ENCODE measurements around the gene QRICH1. TPM values are rescaled to one million over a fixed set of nuclear protein-coding genes. Genes with fewer than 3 reads are reported as not detected.

QRICH1 gene
- total and polyA plus RNA-seq, 10 of the 15 experiments (the other 5 are each of a cell fraction or from before 2014, with no cell fraction given) = 22.2 to 116 (median 81.4) TPM

GRCh38 chr3:49018707-49019006, 75.2 kb downstream of the QRICH1 start:
- Histone ChIP-seq H3K36me3 (ENCODE audit: control insufficient read depth in 2 of 2, insufficient read depth in 2 of 2, low read length in 1 of 2) (peaks cover 13 to 20% of the 10 kb centered on the region in 2 experiments; a peak in 3 of 4 replicates), H3K4me1 (ENCODE audit: control insufficient read depth, insufficient read depth, low read length) (peaks cover 8% of the 10 kb centered on the region), H2AFZ (ENCODE audit: control insufficient read depth, low read depth, low read length) (peak overlapping the region; percentile 79), H3K4me3 (peak overlapping the region; percentile 95), H3K27me3 (replicated peaks in 1 of 2; ENCODE audit: control insufficient read depth in 2 of 2, insufficient read depth in 2 of 2, low read length in 1 of 2) (no peaks in the 10 kb centered on the region), H3K27ac (ENCODE audit: control insufficient read depth, insufficient read depth) (peak overlapping the region; percentile 59), H3K79me2 (ENCODE audit: control insufficient read depth, insufficient read depth, low read length) (peaks cover 37% of the 10 kb centered on the region), H3K4me2 (ENCODE audit: control insufficient read depth, insufficient read depth) (peak overlapping the region; percentile 86), H4K20me1 (ENCODE audit: control insufficient read depth, insufficient read depth) (no peaks in the 10 kb centered on the region), H3K9ac (ENCODE audit: control insufficient read depth, insufficient read depth, low read length) (peak overlapping the region; percentile 66), H3K9me3 (replicated peaks; ENCODE audit: control insufficient read depth, insufficient read depth, low read length) (no peaks in the 10 kb centered on the region)
- ChIA-PET SMC1A (ENCODE audit: uncharacterized antibody, unreplicated experiment) (interaction anchor here (4.2 kb wide), 1 partner anchor 11 kb away, joined by 21 read pairs; the partner anchor contains the start of gene WDR6), POLR2A (interaction anchor here (2.8 to 3.1 kb wide), 2 partner anchors 10 to 11 kb away, joined by 22 to 28 read pairs; partner anchors contain the start of genes IMPDH2 and WDR6), CTCF (interaction anchor here (0.6 to 5.9 kb wide), 3 partner anchors 11 to 317 kb away, joined by 3 to 83 read pairs (median 3); partner anchors contain the start of gene WDR6), RAD21 (ENCODE audit: unreplicated experiment) (interaction anchor here (0.7 to 2.3 kb wide), 4 partner anchors 10 to 31 kb away, joined by 3 to 12 read pairs (median 5); partner anchors contain the start of genes IMPDH2 and WDR6)
- in situ Hi-C loops (cut with MboI) (no loop called here), intact Hi-C loops (cut with micrococcal nuclease; ENCODE audit: unreplicated experiment) (no loop called here)
- TF ChIP-seq CHD4 (IDR thresholded peaks at IDR 0.05) (no peak), SP1 (IDR thresholded peaks at IDR 0.05; ENCODE audit: low read depth, low read length) (no peak), SIX5 (IDR thresholded peaks at IDR 0.05; ENCODE audit: low read depth, low read length, severe bottlenecking) (no peak), HDAC2 (IDR thresholded peaks at IDR 0.05) (no peak), MYB (IDR thresholded peaks at IDR 0.05; ENCODE audit: borderline replicate concordance, low read depth, low read length) (no peak), TCF12 (IDR thresholded peaks at IDR 0.05; ENCODE audit: low read depth, low read length) (no peak), POLR2AphosphoS2 (IDR thresholded peaks at IDR 0.05; ENCODE audit: low read depth, low read length) (peak; percentile 28; the same call in 1 of the 2 replicates), USF2 (IDR thresholded peaks at IDR 0.05; ENCODE audit: borderline replicate concordance, low read depth, low read length) (no peak), E2F8 (IDR thresholded peaks at IDR 0.05; ENCODE audit: low read depth, partially characterized antibody) (peak; percentile 31), IKZF2 (IDR thresholded peaks at IDR 0.05) (no peak), SMARCA5 (IDR thresholded peaks at IDR 0.05) (0 out of 2 replicates have a peak, but pooled peaks have one; percentile 7)
- TF ChIP-seq, protein P1, sequence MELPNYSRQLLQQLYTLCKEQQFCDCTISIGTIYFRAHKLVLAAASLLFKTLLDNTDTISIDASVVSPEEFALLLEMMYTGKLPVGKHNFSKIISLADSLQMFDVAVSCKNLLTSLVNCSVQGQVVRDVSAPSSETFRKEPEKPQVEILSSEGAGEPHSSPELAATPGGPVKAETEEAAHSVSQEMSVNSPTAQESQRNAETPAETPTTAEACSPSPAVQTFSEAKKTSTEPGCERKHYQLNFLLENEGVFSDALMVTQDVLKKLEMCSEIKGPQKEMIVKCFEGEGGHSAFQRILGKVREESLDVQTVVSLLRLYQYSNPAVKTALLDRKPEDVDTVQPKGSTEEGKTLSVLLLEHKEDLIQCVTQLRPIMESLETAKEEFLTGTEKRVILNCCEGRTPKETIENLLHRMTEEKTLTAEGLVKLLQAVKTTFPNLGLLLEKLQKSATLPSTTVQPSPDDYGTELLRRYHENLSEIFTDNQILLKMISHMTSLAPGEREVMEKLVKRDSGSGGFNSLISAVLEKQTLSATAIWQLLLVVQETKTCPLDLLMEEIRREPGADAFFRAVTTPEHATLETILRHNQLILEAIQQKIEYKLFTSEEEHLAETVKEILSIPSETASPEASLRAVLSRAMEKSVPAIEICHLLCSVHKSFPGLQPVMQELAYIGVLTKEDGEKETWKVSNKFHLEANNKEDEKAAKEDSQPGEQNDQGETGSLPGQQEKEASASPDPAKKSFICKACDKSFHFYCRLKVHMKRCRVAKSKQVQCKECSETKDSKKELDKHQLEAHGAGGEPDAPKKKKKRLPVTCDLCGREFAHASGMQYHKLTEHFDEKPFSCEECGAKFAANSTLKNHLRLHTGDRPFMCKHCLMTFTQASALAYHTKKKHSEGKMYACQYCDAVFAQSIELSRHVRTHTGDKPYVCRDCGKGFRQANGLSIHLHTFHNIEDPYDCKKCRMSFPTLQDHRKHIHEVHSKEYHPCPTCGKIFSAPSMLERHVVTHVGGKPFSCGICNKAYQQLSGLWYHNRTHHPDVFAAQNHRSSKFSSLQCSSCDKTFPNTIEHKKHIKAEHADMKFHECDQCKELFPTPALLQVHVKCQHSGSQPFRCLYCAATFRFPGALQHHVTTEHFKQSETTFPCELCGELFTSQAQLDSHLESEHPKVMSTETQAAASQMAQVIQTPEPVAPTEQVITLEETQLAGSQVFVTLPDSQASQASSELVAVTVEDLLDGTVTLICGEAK (IDR thresholded peaks at IDR 0.05; ENCODE audit: borderline replicate concordance) = 0 out of 2 replicates have a peak, but pooled peaks have one; percentile 73
- TF ChIP-seq, protein P2, sequence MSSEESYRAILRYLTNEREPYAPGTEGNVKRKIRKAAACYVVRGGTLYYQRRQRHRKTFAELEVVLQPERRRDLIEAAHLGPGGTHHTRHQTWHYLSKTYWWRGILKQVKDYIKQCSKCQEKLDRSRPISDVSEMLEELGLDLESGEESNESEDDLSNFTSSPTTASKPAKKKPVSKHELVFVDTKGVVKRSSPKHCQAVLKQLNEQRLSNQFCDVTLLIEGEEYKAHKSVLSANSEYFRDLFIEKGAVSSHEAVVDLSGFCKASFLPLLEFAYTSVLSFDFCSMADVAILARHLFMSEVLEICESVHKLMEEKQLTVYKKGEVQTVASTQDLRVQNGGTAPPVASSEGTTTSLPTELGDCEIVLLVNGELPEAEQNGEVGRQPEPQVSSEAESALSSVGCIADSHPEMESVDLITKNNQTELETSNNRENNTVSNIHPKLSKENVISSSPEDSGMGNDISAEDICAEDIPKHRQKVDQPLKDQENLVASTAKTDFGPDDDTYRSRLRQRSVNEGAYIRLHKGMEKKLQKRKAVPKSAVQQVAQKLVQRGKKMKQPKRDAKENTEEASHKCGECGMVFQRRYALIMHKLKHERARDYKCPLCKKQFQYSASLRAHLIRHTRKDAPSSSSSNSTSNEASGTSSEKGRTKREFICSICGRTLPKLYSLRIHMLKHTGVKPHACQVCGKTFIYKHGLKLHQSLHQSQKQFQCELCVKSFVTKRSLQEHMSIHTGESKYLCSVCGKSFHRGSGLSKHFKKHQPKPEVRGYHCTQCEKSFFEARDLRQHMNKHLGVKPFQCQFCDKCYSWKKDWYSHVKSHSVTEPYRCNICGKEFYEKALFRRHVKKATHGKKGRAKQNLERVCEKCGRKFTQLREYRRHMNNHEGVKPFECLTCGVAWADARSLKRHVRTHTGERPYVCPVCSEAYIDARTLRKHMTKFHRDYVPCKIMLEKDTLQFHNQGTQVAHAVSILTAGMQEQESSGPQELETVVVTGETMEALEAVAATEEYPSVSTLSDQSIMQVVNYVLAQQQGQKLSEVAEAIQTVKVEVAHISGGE (CRISPR knock-in tag; IDR thresholded peaks at IDR 0.05) = no peak
- FAIRE-seq = no peak
- WGBS (ENCODE audit: insufficient coverage, insufficient replicate concordance, low lambda C conversion rate, missing lambda C conversion rate) = under 1% methylated on average over 18 of the region's 18 CpGs
- no peak for ATAC-seq
- no TSS peak for BruUV-seq (replicated peaks)
- DNase-seq (ENCODE audit: low read depth, low spot score) = no peak
